Fibroblast of lung (primary cell): ENCODE results near the gene TMEM233. TPM values are rescaled to one million over a fixed set of nuclear protein-coding genes. Genes with fewer than 3 reads are reported as not detected.

Source experiments
- DNase-seq, 2 donors: peaks; one replicate each; pipeline versions ENCODE4 v3.0.0 to v3.0.0-alpha.2; 2010; ENCODE audit warnings: low read depth in 2 of 2
- H2AFZ ChIP-seq: 2 replicates; pipeline ENCODE4 v1.5.1; 2012; ENCODE audit warnings: low read length, control low read depth, inconsistent platforms
- H3K27ac ChIP-seq: 2 replicates; pipeline ENCODE4 v1.5.1; 2011; ENCODE audit warnings: low read length, control low read depth; ENCODE audit not compliant: insufficient read depth
- H3K27me3 ChIP-seq: 2 replicates; pipeline ENCODE4 v1.5.1; 2011; ENCODE audit warnings: mild to moderate bottlenecking, low read length; ENCODE audit not compliant: control insufficient read depth, insufficient read depth
- H3K36me3 ChIP-seq: 2 replicates; pipeline ENCODE4 v1.5.1; 2011; ENCODE audit warnings: low read length; ENCODE audit not compliant: control insufficient read depth, insufficient read depth
- H3K4me1 ChIP-seq: 2 replicates; pipeline ENCODE4 v1.5.1; 2011; ENCODE audit warnings: low read length; ENCODE audit not compliant: control insufficient read depth, insufficient read depth; ENCODE audit errors: extremely low read depth
- H3K4me2 ChIP-seq: 2 replicates; pipeline ENCODE4 v1.5.1; 2011; ENCODE audit warnings: low read length, control low read depth; ENCODE audit not compliant: insufficient read depth; ENCODE audit errors: extremely low read depth
- H3K4me3 ChIP-seq, 4 experiments: fragments of 200-600 bp in 1 of 4; sonication (generic) in 1 of 4; replicated peaks in 1 of 4; 2 replicates each; pipeline ENCODE4 v1.5.1; 2011 to 2016; ENCODE audit warnings: low read length in 4 of 4, low read depth in 3 of 4, mild to moderate bottlenecking in 3 of 4, control low read depth in 2 of 4, inconsistent platforms in 1 of 4, mixed read lengths in 1 of 4; ENCODE audit not compliant: insufficient read depth in 1 of 4; ENCODE audit errors: control extremely low read depth in 1 of 4
- H3K79me2 ChIP-seq: 2 replicates; pipeline ENCODE4 v1.5.1; 2012; ENCODE audit warnings: mild to moderate bottlenecking, low read length, inconsistent platforms; ENCODE audit not compliant: control insufficient read depth, insufficient read depth
- H3K9ac ChIP-seq: 2 replicates; pipeline ENCODE4 v1.5.1; 2011; ENCODE audit warnings: mild to moderate bottlenecking, low read length, control low read depth; ENCODE audit not compliant: insufficient read depth
- H3K9me3 ChIP-seq: 2 replicates; pipeline ENCODE4 v1.5.1; 2012; ENCODE audit warnings: low read depth, low read length; ENCODE audit not compliant: control insufficient read depth, insufficient read depth
- H4K20me1 ChIP-seq: 2 replicates; pipeline ENCODE4 v1.5.1; 2011; ENCODE audit warnings: low read length; ENCODE audit not compliant: control insufficient read depth, insufficient read depth; ENCODE audit errors: extremely low read depth
- CTCF ChIP-seq, 2 donors: IDR thresholded peaks in 1 of 2; conservative IDR thresholded peaks in 1 of 2; 1 replicate in 1 of 2; 2 replicates in 1 of 2; pipeline ENCODE4 v1.5.1; 2011 to 2012; ENCODE audit warnings: low read length in 2 of 2, control low read depth in 1 of 2, inconsistent platforms in 1 of 2, low read depth in 1 of 2, mild to moderate bottlenecking in 1 of 2
- EZH2 ChIP-seq: IDR thresholded peaks from 2 replicates; pipeline ENCODE4 v1.5.1; 2012; ENCODE audit warnings: low read length, control low read depth, mild to moderate bottlenecking; ENCODE audit errors: missing control alignments
- polyA plus RNA-seq, 2 donors: library from polyadenylated mRNA; depleted of rRNA in 1 of 2; stranded (reverse) in 1 of 2; unstranded in 1 of 2; fragments of >200 nt; gene quantifications; 2 replicates each; pipeline ENCODE4 v1.2.1, GENCODE V29; 2011 to 2012; ENCODE audit warnings: missing spikeins in 1 of 2
- total RNA-seq: library from RNA; depleted of rRNA; stranded (reverse); fragments of >200 nt; gene quantifications from 2 replicates; pipeline ENCODE4 v1.2.1, GENCODE V29; 2014

The TMEM233 gene
- total and polyA plus RNA-seq, 2 donors (not counting 1 experiment from before 2014, with no cell fraction given) = under 0.01 TPM; not detected in 1

GRCh38 chr12:119589097-119589496, 4.5 kb upstream of the TMEM233 start:
- Histone ChIP-seq H3K4me3 (no peak overlapping the region), H3K4me1 (no peaks in the 10 kb centered on the region), H4K20me1 (no peaks in the 10 kb centered on the region), H3K79me2 (no peaks in the 10 kb centered on the region), H3K27me3 (no peaks in the 10 kb centered on the region), H2AFZ (no peak overlapping the region), H3K4me2 (no peak overlapping the region), H3K9ac (no peak overlapping the region), H3K36me3 (no peaks in the 10 kb centered on the region), H3K27ac (no peak overlapping the region), H3K9me3 (no peaks in the 10 kb centered on the region)
- no peak for TF ChIP-seq CTCF (conservative IDR thresholded peaks at IDR 0.05 in 1 of 2, IDR thresholded peaks at IDR 0.05 in 1 of 2; ENCODE audit: low read depth in 1 of 2, low read length in 2 of 2)
- no peak for TF ChIP-seq EZH2
- peak; percentile 9 to 46 for DNase-seq

- no peaks in the 10 kb centered on the region for H3K4me1 ChIP-seq
- no peak overlapping the region for H3K27ac ChIP-seq
- no peaks in the 10 kb centered on the region for H4K20me1 ChIP-seq
- H3K9ac ChIP-seq = no peak overlapping the region
- H3K36me3 ChIP-seq = no peaks in the 10 kb centered on the region
- no peak overlapping the region for H3K4me2 ChIP-seq
- no peaks in the 10 kb centered on the region for H3K79me2 ChIP-seq
- no peak overlapping the region for H2AFZ ChIP-seq
- H3K4me3 ChIP-seq = no peak overlapping the region
- H3K27me3 ChIP-seq = no peaks in the 10 kb centered on the region
- no peak for DNase-seq
- no peaks in the 10 kb centered on the region for H3K9me3 ChIP-seq
- TF ChIP-seq EZH2 (no peak), CTCF (conservative IDR thresholded peaks at IDR 0.05 in 1 of 2, IDR thresholded peaks at IDR 0.05 in 1 of 2; ENCODE audit: low read depth in 1 of 2, low read length in 2 of 2) (no peak)
These were observed 3.9 kb upstream of the TMEM233 start for GRCh38 chr12:119589634-119590033.

DNA sequence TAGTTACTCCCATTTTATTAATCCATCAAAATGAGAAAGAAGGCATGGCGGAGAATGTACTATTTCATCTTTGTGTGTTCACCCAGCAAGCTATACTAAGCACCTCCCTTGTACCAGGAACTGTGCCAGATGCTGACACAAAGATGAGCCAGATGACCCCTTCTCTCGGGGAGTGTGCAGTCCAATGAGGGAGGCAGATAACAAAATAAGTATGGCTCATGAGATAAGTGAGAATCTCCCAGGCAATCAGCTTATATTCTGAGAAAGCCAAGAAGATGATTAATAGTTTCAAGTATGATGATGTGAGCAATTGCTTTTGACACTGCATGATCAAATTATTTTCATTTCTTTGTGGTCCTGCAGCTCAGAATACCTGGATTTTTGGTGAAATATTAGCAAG, 1.3 kb upstream of the TMEM233 start:
- H3K27ac ChIP-seq = no peak overlapping the region
- no peak overlapping the region for H3K9ac ChIP-seq
- no peak overlapping the region for H3K4me3 ChIP-seq
- H4K20me1 ChIP-seq = no peaks in the 10 kb centered on the region
- H3K9me3 ChIP-seq = no peaks in the 10 kb centered on the region
- peaks cover 2% of the 10 kb centered on the region for H3K27me3 ChIP-seq
- TF ChIP-seq EZH2 = no peak
- TF ChIP-seq CTCF (conservative IDR thresholded peaks at IDR 0.05 in 1 of 2, IDR thresholded peaks at IDR 0.05 in 1 of 2; ENCODE audit: low read depth in 1 of 2, low read length in 2 of 2) = no peak
- H3K4me2 ChIP-seq = no peak overlapping the region
- no peak overlapping the region for H2AFZ ChIP-seq
- no peaks in the 10 kb centered on the region for H3K36me3 ChIP-seq
- H3K79me2 ChIP-seq = no peaks in the 10 kb centered on the region
- peak in 1 of 2 donors; percentile 41 for DNase-seq
- no peaks in the 10 kb centered on the region for H3K4me1 ChIP-seq
